Measurements from ENCODE around the gene ATG4D.

The ATG4D gene

GRCh38 chr19:10551698-10552301, 8.1 kb downstream of the ATG4D start:
- in situ Hi-C loops (cut with HindIII; ENCODE audit: low pct_ligation_motif_present, low sequenced_read_pairs): no loop called here
- H3K36me3 ChIP-seq (replicated peaks): peaks cover 55% of the 10 kb centered on the region
- no peak overlapping the region for H3K27ac ChIP-seq
- TF ChIP-seq CTCF (IDR thresholded peaks at IDR 0.05; ENCODE audit: low read depth, low read length, missing control alignments): peak; percentile 35
- no peak for DNase-seq
- no peaks in the 10 kb centered on the region for H3K27me3 ChIP-seq (replicated peaks)
- no peak overlapping the region for H3K4me3 ChIP-seq (ENCODE audit: low read depth, low read length)

GRCh38 chr19:10552510-10553053, 8.9 kb downstream of the ATG4D start:
- Histone ChIP-seq H3K27ac (no peak overlapping the region), H3K4me3 (ENCODE audit: low read depth, low read length) (no peak overlapping the region), H3K36me3 (replicated peaks) (peaks cover 58% of the 10 kb centered on the region), H3K27me3 (replicated peaks) (no peaks in the 10 kb centered on the region)
- in situ Hi-C loops (cut with HindIII; ENCODE audit: low pct_ligation_motif_present, low sequenced_read_pairs): no loop called here
- TF ChIP-seq CTCF (IDR thresholded peaks at IDR 0.05; ENCODE audit: low read depth, low read length, missing control alignments): no peak
- DNase-seq: no peak

- in situ Hi-C loops (cut with HindIII; ENCODE audit: low pct_ligation_motif_present, low sequenced_read_pairs): no loop called here
- no peak overlapping the region for H3K4me3 ChIP-seq (ENCODE audit: low read depth, low read length)
- H3K27ac ChIP-seq: no peak overlapping the region
- no peaks in the 10 kb centered on the region for H3K27me3 ChIP-seq (replicated peaks)
- TF ChIP-seq CTCF (IDR thresholded peaks at IDR 0.05; ENCODE audit: low read depth, low read length, missing control alignments): no peak
- peaks cover 61% of the 10 kb centered on the region for H3K36me3 ChIP-seq (replicated peaks)
- DNase-seq: no peak
Measured at GRCh38 chr19:10553087-10553667, 9.5 kb downstream of the ATG4D start.

- no peak for TF ChIP-seq CTCF (IDR thresholded peaks at IDR 0.05; ENCODE audit: low read depth, low read length, missing control alignments)
- peaks cover 62% of the 10 kb centered on the region for H3K36me3 ChIP-seq (replicated peaks)
- no peak for DNase-seq
- H3K27ac ChIP-seq: no peak overlapping the region
- no peaks in the 10 kb centered on the region for H3K27me3 ChIP-seq (replicated peaks)
- in situ Hi-C loops (cut with HindIII; ENCODE audit: low pct_ligation_motif_present, low sequenced_read_pairs): no loop called here
- H3K4me3 ChIP-seq (ENCODE audit: low read depth, low read length): no peak overlapping the region
Measured at GRCh38 chr19:10553943-10554381, 10.3 kb downstream of the ATG4D start.

GRCh38 chr19:10554760-10555609, 11.3 kb downstream of the ATG4D start:
- TF ChIP-seq CTCF (IDR thresholded peaks at IDR 0.05; ENCODE audit: low read depth, low read length, missing control alignments): peak; percentile 41
- in situ Hi-C loops (cut with HindIII; ENCODE audit: low pct_ligation_motif_present, low sequenced_read_pairs): no loop called here
- H3K27me3 ChIP-seq (replicated peaks): no peaks in the 10 kb centered on the region
- peaks cover 67% of the 10 kb centered on the region for H3K36me3 ChIP-seq (replicated peaks)
- DNase-seq: no peak
- no peak overlapping the region for H3K27ac ChIP-seq
- H3K4me3 ChIP-seq (ENCODE audit: low read depth, low read length): no peak overlapping the region
